ENCODE measurements around the gene PAX7. TPM values are rescaled to one million over a fixed set of nuclear protein-coding genes. Genes with fewer than 3 reads are reported as not detected.

PAX7 gene
- total RNA-seq, 2 donors from 2014 or later, result not detected

DNA sequence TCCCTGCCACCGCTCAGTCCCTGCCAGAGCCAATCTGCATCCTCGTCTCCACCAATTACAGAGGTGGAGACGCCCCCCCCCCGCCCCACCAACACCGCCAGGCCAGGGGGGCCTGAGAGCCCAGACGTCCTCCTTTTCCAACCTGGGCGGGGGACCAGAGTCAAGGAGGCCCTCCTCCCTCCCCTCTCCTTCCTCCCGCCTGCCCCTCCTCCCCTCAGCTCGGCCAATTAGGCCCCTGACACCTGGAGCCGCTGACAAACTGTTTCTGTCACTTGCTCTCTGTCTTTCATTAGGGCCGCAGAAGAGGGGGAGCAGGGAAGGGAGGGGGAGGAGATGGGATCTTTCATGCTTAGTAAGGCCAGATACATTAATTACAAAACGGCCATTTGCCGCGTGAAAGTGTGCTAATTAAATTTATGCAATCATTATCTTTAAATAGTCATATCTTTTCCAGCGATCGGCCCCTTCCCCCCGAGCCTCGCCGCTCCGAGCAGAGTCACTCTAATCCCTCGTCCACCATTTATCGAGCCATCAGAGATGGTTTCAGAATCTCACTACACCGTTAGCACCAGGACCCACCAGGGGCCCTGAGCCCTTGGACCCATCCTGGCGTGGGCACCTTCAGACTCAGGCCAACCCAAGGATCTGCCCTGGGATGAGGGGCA is 94.7 kb downstream of the PAX7 start:
- Histone ChIP-seq H3K4me1 (no peaks in the 10 kb centered on the region), H3K36me3 (replicated peaks in 1 of 2; ENCODE audit: insufficient read depth in 1 of 2, low read depth in 2 of 2) (no peaks in the 10 kb centered on the region), H3K27ac (no peak overlapping the region), H3K27me3 (peaks cover 0 to 7% of the 10 kb centered on the region in 2 donors), H3K4me3 (no peak overlapping the region), H3K9me3 (no peaks in the 10 kb centered on the region)
- intact Hi-C loops (cut with DNase I), result no loop called here
- 13 to 18% methylated on average over 21 to 23 of the region's 24 CpGs for WGBS, 2 donors
- ATAC-seq (no peak), DNase-seq (no peak)
- TF ChIP-seq, protein P1, sequence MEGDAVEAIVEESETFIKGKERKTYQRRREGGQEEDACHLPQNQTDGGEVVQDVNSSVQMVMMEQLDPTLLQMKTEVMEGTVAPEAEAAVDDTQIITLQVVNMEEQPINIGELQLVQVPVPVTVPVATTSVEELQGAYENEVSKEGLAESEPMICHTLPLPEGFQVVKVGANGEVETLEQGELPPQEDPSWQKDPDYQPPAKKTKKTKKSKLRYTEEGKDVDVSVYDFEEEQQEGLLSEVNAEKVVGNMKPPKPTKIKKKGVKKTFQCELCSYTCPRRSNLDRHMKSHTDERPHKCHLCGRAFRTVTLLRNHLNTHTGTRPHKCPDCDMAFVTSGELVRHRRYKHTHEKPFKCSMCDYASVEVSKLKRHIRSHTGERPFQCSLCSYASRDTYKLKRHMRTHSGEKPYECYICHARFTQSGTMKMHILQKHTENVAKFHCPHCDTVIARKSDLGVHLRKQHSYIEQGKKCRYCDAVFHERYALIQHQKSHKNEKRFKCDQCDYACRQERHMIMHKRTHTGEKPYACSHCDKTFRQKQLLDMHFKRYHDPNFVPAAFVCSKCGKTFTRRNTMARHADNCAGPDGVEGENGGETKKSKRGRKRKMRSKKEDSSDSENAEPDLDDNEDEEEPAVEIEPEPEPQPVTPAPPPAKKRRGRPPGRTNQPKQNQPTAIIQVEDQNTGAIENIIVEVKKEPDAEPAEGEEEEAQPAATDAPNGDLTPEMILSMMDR (IDR thresholded peaks at IDR 0.05), result no peak
- TF ChIP-seq POLR2A (IDR thresholded peaks at IDR 0.05), result no peak

- ATAC-seq (no peak), DNase-seq (no peak)
- 29% methylated on average over 4 of the region's 4 CpGs for WGBS, 2 donors
- Histone ChIP-seq H3K4me1 (no peaks in the 10 kb centered on the region), H3K4me3 (no peak overlapping the region), H3K36me3 (replicated peaks in 1 of 2; ENCODE audit: insufficient read depth in 1 of 2, low read depth in 2 of 2) (no peaks in the 10 kb centered on the region), H3K27ac (no peak overlapping the region), H3K9me3 (no peaks in the 10 kb centered on the region), H3K27me3 (peaks cover 0 to 7% of the 10 kb centered on the region in 2 donors)
- intact Hi-C loops (cut with DNase I), result no loop called here
- TF ChIP-seq POLR2A (IDR thresholded peaks at IDR 0.05), result no peak
- TF ChIP-seq, protein P1 (IDR thresholded peaks at IDR 0.05), result no peak
Measured at GRCh38 chr1:18726368-18726767, 95.7 kb downstream of the PAX7 start.

DNA sequence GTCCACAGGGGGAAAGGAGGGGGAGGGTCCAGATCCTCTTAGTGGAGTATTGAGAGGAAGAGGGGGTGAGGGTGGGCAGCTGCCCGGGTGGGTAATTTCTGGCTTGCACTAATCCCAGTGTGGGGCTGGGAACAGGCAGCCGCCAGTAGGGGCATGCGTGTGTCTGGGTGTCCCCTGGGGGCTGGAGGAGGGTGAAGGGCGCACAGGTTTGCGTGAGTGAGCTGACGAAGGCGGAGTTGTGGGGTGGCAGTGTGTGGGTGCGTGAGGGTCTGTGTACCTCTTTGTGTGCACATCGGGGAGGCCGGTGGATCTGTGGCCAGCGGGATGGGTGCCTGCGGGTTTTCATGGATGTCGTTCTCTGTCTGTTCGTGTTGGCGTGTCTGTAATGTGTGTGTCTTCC is 97.3 kb downstream of the PAX7 start:
- H3K9me3 ChIP-seq, result no peaks in the 10 kb centered on the region
- H3K36me3 ChIP-seq (replicated peaks in 1 of 2; ENCODE audit: insufficient read depth in 1 of 2, low read depth in 2 of 2), result no peaks in the 10 kb centered on the region
- intact Hi-C loops (cut with DNase I), result no loop called here
- no peak overlapping the region for H3K27ac ChIP-seq
- WGBS, 2 donors, result 50 to 58% methylated on average over 11 to 15 of the region's 15 CpGs
- H3K4me1 ChIP-seq, result no peaks in the 10 kb centered on the region
- H3K4me3 ChIP-seq, result no peak overlapping the region
- TF ChIP-seq, protein P1 (IDR thresholded peaks at IDR 0.05), result no peak
- TF ChIP-seq POLR2A (IDR thresholded peaks at IDR 0.05), result no peak
- H3K27me3 ChIP-seq, result peaks cover 0 to 7% of the 10 kb centered on the region in 2 donors
- DNase-seq (no peak), ATAC-seq (no peak)

GRCh38 chr1:18730321-18730720 is 99.7 kb downstream of the PAX7 start:
- no peak for ATAC-seq
- H3K9me3 ChIP-seq, result no peaks in the 10 kb centered on the region
- H3K27me3 ChIP-seq, result no peaks in the 10 kb centered on the region
- intact Hi-C loops (cut with DNase I), result no loop called here
- no peak for TF ChIP-seq POLR2A (IDR thresholded peaks at IDR 0.05)
- TF ChIP-seq, protein P1 (IDR thresholded peaks at IDR 0.05), result no peak
- H3K4me1 ChIP-seq, result no peaks in the 10 kb centered on the region
- no peak overlapping the region for H3K27ac ChIP-seq
- DNase-seq, result no peak
- 14 to 33% methylated on average over 6 to 8 of the region's 8 CpGs for WGBS, 2 donors
- no peak overlapping the region for H3K4me3 ChIP-seq
- H3K36me3 ChIP-seq (replicated peaks in 1 of 2; ENCODE audit: insufficient read depth in 1 of 2, low read depth in 2 of 2), result no peaks in the 10 kb centered on the region

DNA sequence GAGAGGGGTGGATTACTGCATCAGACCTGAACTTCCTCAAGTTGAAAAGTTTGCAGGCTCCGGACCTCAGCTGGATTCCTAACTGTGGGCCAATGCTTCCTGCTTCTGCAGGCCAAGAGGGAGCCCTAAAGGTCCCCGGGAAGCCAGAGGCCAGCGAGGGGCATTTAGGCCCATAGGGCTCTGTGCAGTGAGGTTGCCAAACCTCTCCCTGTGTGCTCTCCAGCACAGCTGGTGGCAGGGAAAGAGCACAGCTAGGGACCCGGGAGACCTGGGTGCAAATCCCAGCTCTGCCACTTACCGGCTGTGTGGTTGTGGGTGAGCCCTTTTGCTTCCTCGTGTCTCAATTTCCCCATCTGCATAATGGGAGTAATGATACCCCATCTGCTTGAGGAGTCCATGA is 100.5 kb downstream of the PAX7 start:
- TF ChIP-seq POLR2A (IDR thresholded peaks at IDR 0.05), result no peak
- TF ChIP-seq, protein P1 (IDR thresholded peaks at IDR 0.05), result no peak
- no peak overlapping the region for H3K27ac ChIP-seq
- H3K4me3 ChIP-seq, result no peak overlapping the region
- H3K36me3 ChIP-seq (replicated peaks in 1 of 2; ENCODE audit: insufficient read depth in 1 of 2, low read depth in 2 of 2), result no peaks in the 10 kb centered on the region
- H3K4me1 ChIP-seq, result no peaks in the 10 kb centered on the region
- no peaks in the 10 kb centered on the region for H3K9me3 ChIP-seq
- DNase-seq (no peak), ATAC-seq (peak; percentile 18)
- intact Hi-C loops (cut with DNase I), result no loop called here
- 37 to 64% methylated on average over 2 to 6 of the region's 6 CpGs for WGBS, 2 donors
- H3K27me3 ChIP-seq, result no peaks in the 10 kb centered on the region

All from body of pancreas (tissue), 4 donors.